Measurements from ENCODE around the gene VIPR2.
"Not testable (repeated sequence)": the region's sequence is repeated elsewhere in the genome, so short reads cannot be mapped to it uniquely, and the experiment has no call there.

The VIPR2 gene

DNA sequence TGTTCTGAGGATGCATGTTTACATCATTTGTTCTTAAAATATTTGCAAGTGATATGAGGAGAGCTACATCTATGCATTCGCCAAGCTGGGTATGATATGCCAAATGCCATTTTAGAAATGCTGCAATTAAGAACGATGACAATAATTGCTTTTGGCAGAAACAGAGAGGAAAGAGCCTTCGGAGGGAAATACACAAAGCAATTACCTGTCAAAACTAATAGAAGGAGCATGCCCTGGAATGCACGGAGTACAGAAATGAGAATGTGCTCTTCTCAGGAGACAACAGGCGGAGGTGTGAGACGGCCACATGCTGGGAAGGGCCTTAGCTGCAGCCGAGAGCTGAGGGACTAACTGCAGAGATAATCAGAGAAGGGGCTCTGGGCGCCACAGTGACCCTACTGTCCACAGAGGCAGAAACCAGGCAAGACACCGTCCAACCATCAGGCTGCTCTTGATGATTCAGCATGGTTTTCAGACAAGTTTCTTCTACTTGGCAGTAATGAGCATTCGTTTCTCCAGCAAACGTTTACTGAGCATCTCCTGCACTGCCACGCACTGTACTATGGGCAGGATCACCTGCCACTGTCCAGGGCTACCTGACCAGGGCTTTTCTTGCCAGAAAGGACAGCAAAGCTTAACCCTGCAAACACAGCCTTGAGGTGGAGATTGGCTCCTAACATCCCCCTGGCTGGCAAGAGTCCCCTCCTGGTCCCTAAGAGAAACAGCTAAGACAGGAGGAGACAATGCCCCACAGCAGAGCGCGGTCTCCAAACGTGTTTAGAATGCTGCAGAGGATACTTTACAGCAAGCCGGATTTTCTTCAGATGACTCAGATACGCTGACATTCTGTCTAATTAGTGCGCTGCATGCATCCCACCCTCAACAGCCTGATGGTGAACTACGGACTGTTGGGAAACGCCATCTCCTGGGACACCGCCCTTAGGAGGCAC lies 18.1 kb downstream of the VIPR2 start:
- no peak overlapping the region for H3K4me3 ChIP-seq (replicated peaks; ENCODE audit: low read depth, low read length)
- no peak for TF ChIP-seq CTCF (IDR thresholded peaks at IDR 0.05; ENCODE audit: low read depth, low read length, missing control alignments)
- no peak for DNase-seq (ENCODE audit: extremely low read depth, low read depth)

DNA sequence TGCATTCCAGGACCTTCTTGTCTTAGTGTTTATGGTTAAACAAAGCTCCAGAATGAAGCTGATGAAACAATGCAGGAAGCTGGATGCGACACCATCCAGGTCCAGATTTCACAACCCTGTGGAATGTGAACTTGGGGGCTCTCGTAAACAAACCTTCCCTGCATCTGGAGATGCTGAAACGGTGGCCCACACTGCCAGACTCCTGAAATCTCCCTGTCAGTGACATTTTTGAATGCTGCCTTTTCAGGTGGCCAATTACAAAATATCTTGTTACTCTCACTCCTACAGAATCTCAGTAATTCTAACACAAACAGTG lies 18.8 kb downstream of the VIPR2 start:
- no peak for DNase-seq (ENCODE audit: extremely low read depth, low read depth)
- TF ChIP-seq CTCF (IDR thresholded peaks at IDR 0.05; ENCODE audit: low read depth, low read length, missing control alignments) = no peak
- H3K4me3 ChIP-seq (replicated peaks; ENCODE audit: low read depth, low read length) = no peak overlapping the region

DNA sequence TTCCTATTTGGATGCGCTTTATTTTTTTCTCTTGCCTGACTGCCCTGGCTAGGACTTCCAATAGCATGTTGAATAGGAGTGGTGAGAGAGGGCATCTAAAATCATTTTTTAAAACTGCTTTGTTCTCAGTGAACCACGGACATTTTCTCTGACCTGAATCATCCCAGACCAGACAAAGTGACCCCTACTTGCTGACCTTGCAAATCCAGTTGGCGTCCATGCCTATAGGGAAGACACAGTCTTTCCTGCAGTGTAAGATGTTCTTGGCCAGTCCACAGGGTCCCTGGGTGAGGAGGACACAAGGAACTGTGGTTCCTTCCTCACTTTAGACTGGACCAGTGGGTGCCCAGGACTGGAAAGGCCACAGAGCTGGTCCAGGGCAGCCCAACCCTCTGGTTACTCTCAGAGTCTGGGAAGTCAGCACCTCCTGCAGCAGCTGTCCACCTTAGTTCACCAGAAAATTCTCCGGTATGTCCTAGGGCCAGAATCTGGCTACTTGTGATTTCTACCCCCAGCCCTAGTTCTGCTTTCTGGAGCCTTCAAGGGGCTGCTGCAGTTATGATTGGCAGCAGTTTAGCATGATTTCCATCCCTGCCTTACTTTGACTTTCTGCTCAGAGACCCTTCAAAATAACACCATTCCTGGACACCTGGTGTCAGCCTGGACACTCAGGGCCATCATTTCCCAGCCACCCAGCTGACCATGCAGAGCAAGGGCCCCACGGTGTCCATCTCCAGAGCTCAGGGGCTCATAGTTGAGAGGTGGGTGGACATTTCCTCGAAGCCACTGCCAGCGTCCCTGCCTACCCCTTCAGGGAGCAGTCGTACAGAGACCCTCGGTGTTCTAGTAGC lies 19.3 kb downstream of the VIPR2 start:
- H3K4me3 ChIP-seq (replicated peaks; ENCODE audit: low read depth, low read length) = no peak overlapping the region
- no peak for TF ChIP-seq CTCF (IDR thresholded peaks at IDR 0.05; ENCODE audit: low read depth, low read length, missing control alignments)
- no peak for DNase-seq (ENCODE audit: extremely low read depth, low read depth)

DNA sequence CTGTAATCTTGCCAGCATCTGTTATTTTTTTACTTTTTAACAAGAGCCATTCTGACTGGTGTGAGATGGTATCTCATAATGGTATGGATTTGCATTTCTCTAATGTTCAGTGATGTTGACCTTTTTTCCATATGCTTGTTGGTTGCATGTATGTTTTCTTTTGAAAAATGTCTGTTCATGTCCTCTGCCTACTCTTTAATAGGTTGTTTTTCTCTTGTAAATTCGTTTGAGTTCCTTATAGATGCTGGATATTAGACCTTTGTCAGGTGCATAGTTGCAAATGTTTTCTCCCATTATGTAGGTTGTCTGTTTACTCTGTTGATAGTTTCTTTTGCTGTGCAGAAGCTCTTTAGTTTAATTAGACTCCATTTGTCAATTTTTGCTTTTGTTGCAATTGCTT lies 20.9 kb downstream of the VIPR2 start:
- not testable (repeated sequence) for H3K4me3 ChIP-seq (replicated peaks; ENCODE audit: low read depth, low read length); DNase-seq (ENCODE audit: extremely low read depth, low read depth)

- DNase-seq (ENCODE audit: extremely low read depth, low read depth); H3K4me3 ChIP-seq (replicated peaks; ENCODE audit: low read depth, low read length): not testable (repeated sequence)
Measured at GRCh38 chr7:159123294-159123693, 21.4 kb downstream of the VIPR2 start.

- TF ChIP-seq CTCF (IDR thresholded peaks at IDR 0.05; ENCODE audit: low read depth, low read length, missing control alignments) = no peak
- no peak for DNase-seq (ENCODE audit: extremely low read depth, low read depth)
- no peak overlapping the region for H3K4me3 ChIP-seq (replicated peaks; ENCODE audit: low read depth, low read length)
Measured at GRCh38 chr7:159122276-159122675, 22.4 kb downstream of the VIPR2 start.

- no peak for DNase-seq (ENCODE audit: extremely low read depth, low read depth)
- no peak overlapping the region for H3K4me3 ChIP-seq (replicated peaks; ENCODE audit: low read depth, low read length)
- TF ChIP-seq CTCF (IDR thresholded peaks at IDR 0.05; ENCODE audit: low read depth, low read length, missing control alignments) = no peak
Measured at GRCh38 chr7:159121476-159121875, 23.2 kb downstream of the VIPR2 start.

All from HFF-Myc (cell line).